ENCODE results near the gene DKK3. TPM values are rescaled to one million over a fixed set of nuclear protein-coding genes. Genes with fewer than 3 reads are reported as not detected.

The DKK3 gene
- total RNA-seq, 1 donor from 2014 or later: 23.9 TPM

DNA sequence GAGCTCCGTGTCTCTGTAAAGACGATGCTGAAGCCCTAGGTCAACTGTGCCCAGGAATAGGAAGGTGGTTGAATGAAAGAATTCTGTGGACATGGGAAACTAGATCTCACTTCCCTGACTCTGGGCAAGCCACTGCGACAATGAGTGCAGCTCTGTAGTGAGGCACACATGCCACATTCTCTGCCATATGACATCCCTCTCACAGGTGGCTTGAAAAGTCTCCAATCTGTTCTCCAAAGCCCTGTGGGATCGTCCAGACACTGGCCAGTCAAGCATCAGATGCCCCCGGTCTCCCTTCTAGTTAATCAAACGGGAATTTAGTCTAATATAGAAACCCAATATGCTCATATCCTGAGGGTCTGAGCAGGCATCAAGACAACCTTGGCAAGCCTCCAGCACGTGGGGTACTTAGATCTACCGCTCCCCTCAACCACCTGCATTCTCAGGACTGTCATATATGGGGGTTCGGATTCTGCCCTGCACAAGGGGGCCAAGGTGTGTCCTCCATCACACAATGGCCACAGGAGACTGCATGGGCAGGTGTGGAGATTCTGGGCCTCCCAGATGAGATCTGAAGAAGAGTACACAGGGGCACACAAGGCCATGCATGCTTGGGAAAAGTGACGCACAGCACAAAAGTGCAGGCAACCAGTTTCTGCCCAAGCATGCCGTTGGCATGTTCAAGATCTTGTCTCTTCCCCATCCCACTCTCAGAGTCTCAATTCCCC, 11.9 kb downstream of the DKK3 start:
- H3K4me1 ChIP-seq: no peaks in the 10 kb centered on the region

DNA sequence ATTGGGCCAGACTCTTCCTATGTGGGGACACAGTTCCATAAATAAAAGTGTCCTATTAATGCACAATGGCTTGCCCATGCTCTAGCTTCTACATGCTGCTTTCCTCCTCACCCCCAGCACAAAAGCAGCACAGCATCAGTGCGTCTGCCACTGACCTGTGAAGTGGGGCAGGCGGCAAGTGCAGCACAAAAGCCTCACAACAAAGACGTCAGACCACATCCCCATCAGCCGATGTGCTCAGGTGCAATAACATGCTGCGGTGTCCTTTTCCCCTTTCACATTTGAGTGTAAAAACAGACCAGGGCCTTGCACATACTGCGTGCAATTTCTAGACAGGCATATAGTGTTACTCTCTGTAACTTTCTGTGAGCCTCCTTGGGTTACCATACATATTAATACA, 12.8 kb downstream of the DKK3 start:
- Histone ChIP-seq H3K9ac (no peak overlapping the region), H3K79me2 (ENCODE audit: low read depth) (no peaks in the 10 kb centered on the region), H3K27ac (no peak overlapping the region), H3K36me3 (no peaks in the 10 kb centered on the region), H3F3A (ENCODE audit: low read depth) (no peaks in the 10 kb centered on the region), H3K27me3 (no peaks in the 10 kb centered on the region), H3K4me2 (no peak overlapping the region), H3K4me1 (no peaks in the 10 kb centered on the region), H4K20me1 (ENCODE audit: low read depth) (no peaks in the 10 kb centered on the region), H3K9me3 (ENCODE audit: low read depth) (no peaks in the 10 kb centered on the region), H3K4me3 (no peak overlapping the region), H2AFZ (replicated peaks) (no peak overlapping the region)
- H3K27ac Mint-ChIP-seq: peak overlapping the region; percentile 33
- no peaks in the 10 kb centered on the region for H3K9me3 Mint-ChIP-seq
- TF ChIP-seq, protein P1, sequence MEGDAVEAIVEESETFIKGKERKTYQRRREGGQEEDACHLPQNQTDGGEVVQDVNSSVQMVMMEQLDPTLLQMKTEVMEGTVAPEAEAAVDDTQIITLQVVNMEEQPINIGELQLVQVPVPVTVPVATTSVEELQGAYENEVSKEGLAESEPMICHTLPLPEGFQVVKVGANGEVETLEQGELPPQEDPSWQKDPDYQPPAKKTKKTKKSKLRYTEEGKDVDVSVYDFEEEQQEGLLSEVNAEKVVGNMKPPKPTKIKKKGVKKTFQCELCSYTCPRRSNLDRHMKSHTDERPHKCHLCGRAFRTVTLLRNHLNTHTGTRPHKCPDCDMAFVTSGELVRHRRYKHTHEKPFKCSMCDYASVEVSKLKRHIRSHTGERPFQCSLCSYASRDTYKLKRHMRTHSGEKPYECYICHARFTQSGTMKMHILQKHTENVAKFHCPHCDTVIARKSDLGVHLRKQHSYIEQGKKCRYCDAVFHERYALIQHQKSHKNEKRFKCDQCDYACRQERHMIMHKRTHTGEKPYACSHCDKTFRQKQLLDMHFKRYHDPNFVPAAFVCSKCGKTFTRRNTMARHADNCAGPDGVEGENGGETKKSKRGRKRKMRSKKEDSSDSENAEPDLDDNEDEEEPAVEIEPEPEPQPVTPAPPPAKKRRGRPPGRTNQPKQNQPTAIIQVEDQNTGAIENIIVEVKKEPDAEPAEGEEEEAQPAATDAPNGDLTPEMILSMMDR (IDR thresholded peaks at IDR 0.05): no peak
- TF ChIP-seq EZH2 (IDR thresholded peaks at IDR 0.05): no peak
- TF ChIP-seq EZH2phosphoT487 (IDR thresholded peaks at IDR 0.05): no peak
- H3K36me3 Mint-ChIP-seq: peaks cover 34% of the 10 kb centered on the region
- DNase-seq (ENCODE audit: low spot score): no peak
- no peak overlapping the region for H3K4me3 Mint-ChIP-seq
- no peaks in the 10 kb centered on the region for H3K27me3 Mint-ChIP-seq (ENCODE audit: insufficient read depth, low read depth)
- peaks cover 28% of the 10 kb centered on the region for H3K4me1 Mint-ChIP-seq

More for the DNA sequence above, 11.9 kb downstream of the DKK3 start:
- no peak overlapping the region for H3K4me3 ChIP-seq
- no peaks in the 10 kb centered on the region for H4K20me1 ChIP-seq (ENCODE audit: low read depth)
- H3K4me2 ChIP-seq: no peak overlapping the region
- peak overlapping the region; percentile 76 for H3K27ac Mint-ChIP-seq
- peaks cover 27% of the 10 kb centered on the region for H3K4me1 Mint-ChIP-seq
- DNase-seq (ENCODE audit: low spot score): no peak
- H3K9me3 Mint-ChIP-seq: no peaks in the 10 kb centered on the region
- no peaks in the 10 kb centered on the region for H3K27me3 Mint-ChIP-seq (ENCODE audit: insufficient read depth, low read depth)
- H2AFZ ChIP-seq (replicated peaks): no peak overlapping the region
- no peak overlapping the region for H3K27ac ChIP-seq
- H3K79me2 ChIP-seq (ENCODE audit: low read depth): no peaks in the 10 kb centered on the region
- H3K9ac ChIP-seq: no peak overlapping the region
- no peaks in the 10 kb centered on the region for H3K36me3 ChIP-seq
- H3K27me3 ChIP-seq: no peaks in the 10 kb centered on the region
- H3K4me3 Mint-ChIP-seq: no peak overlapping the region
- peaks cover 28% of the 10 kb centered on the region for H3K36me3 Mint-ChIP-seq
- TF ChIP-seq, protein P1 (IDR thresholded peaks at IDR 0.05): no peak
- no peak for TF ChIP-seq EZH2phosphoT487 (IDR thresholded peaks at IDR 0.05)
- no peak for TF ChIP-seq EZH2 (IDR thresholded peaks at IDR 0.05)
- no peaks in the 10 kb centered on the region for H3K9me3 ChIP-seq (ENCODE audit: low read depth)
- no peaks in the 10 kb centered on the region for H3F3A ChIP-seq (ENCODE audit: low read depth)

DNA sequence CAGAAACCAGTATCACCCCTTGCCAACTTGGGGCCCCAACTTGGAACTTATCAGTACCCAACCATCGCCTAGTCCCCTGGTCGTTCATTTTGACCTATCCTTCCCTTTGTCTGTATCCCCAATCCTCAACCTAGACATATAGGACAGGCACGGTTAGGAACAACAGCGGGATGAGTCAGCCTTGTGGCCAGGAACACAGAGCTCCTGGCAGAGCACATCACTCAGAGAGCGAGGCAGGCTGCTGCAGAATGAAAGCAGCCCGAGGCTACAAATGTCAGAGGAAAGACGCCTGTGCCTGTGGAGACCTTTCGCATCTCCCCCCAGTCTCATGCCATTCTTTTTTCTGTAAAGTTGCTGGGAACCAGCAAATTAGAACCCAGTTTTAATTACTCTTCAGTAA, 14.6 kb downstream of the DKK3 start:
- no peaks in the 10 kb centered on the region for H3K36me3 ChIP-seq
- no peaks in the 10 kb centered on the region for H3K4me1 ChIP-seq
- no peak overlapping the region for H3K9ac ChIP-seq
- H3F3A ChIP-seq (ENCODE audit: low read depth): no peaks in the 10 kb centered on the region
- no peaks in the 10 kb centered on the region for H3K79me2 ChIP-seq (ENCODE audit: low read depth)
- H3K36me3 Mint-ChIP-seq: peaks cover 30% of the 10 kb centered on the region
- no peak overlapping the region for H3K4me3 ChIP-seq
- peaks cover 28% of the 10 kb centered on the region for H3K4me1 Mint-ChIP-seq
- no peak overlapping the region for H3K4me2 ChIP-seq
- no peaks in the 10 kb centered on the region for H3K27me3 Mint-ChIP-seq (ENCODE audit: insufficient read depth, low read depth)
- no peaks in the 10 kb centered on the region for H3K9me3 Mint-ChIP-seq
- H3K27ac ChIP-seq: no peak overlapping the region
- peak; percentile 15 for DNase-seq (ENCODE audit: low spot score)
- H3K27me3 ChIP-seq: no peaks in the 10 kb centered on the region
- H3K4me3 Mint-ChIP-seq: no peak overlapping the region
- H3K9me3 ChIP-seq (ENCODE audit: low read depth): no peaks in the 10 kb centered on the region
- H2AFZ ChIP-seq (replicated peaks): no peak overlapping the region
- TF ChIP-seq, protein P1 (IDR thresholded peaks at IDR 0.05): no peak
- no peak for TF ChIP-seq EZH2phosphoT487 (IDR thresholded peaks at IDR 0.05)
- no peak for TF ChIP-seq EZH2 (IDR thresholded peaks at IDR 0.05)
- no peak overlapping the region for H3K27ac Mint-ChIP-seq
- H4K20me1 ChIP-seq (ENCODE audit: low read depth): no peaks in the 10 kb centered on the region

Measured in neural progenitor cell (in vitro differentiated cells).